ENCODE results near the gene TUT1. TPM values are rescaled to one million over a fixed set of nuclear protein-coding genes. Genes with fewer than 3 reads are reported as not detected.
"Not testable (repeated sequence)": the region's sequence is repeated elsewhere in the genome, so short reads cannot be mapped to it uniquely, and the experiment has no call there.

The TUT1 gene
- total and polyA plus RNA-seq, 9 donors: 7.8 to 16.9 (median 14.7) TPM

DNA sequence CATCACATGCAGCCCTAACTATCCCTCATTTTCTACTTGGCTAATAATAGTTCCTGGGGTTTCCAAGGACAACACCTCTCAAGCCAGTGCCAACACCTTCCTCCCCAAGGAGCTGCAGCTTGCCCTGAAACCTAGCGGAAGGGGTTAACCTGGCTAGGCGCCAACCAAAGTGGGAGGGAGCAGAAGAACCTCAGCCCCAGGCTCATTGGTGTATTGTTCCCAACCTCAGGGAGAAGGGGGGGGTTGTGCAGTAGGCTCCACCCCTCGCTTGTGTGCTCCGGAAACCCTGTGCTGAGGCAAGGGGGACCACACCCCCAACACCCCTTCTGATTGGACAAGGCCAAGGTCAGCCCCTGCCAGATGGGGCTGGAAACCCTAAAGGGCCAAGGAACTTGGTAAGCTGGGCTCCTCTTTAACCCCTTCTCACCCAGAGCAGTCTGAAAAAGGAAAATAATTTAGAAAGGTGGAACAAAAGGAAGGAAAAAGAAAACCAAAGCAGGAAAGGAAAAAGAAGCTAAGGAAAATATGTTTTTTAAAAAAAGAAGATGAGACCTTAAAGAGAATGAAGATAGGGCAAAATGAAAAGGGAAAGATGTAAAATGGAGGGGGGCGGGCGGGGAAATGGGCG lies 7.9 kb upstream of the TUT1 start:
- Histone ChIP-seq H3K27ac (ENCODE audit: low read length) (peak overlapping the region; percentile 66), H3K9me3 (replicated peaks; ENCODE audit: control insufficient read depth, low read depth, low read length) (no peaks in the 10 kb centered on the region), H3K27me3 (ENCODE audit: control insufficient read depth, insufficient read depth, low read length) (no peaks in the 10 kb centered on the region), H3K4me3 (ENCODE audit: low read length) (peak overlapping the region; percentile 97), H3K36me3 (ENCODE audit: control insufficient read depth, insufficient read depth, low read length) (peaks cover 52% of the 10 kb centered on the region), H3K4me1 (ENCODE audit: control insufficient read depth, insufficient read depth, low read length) (peaks cover 31% of the 10 kb centered on the region)
- no CpG with 5 or more reads among the region's 7 CpGs for WGBS (ENCODE audit: insufficient coverage)
- DNase-seq: peak; percentile 99

DNA sequence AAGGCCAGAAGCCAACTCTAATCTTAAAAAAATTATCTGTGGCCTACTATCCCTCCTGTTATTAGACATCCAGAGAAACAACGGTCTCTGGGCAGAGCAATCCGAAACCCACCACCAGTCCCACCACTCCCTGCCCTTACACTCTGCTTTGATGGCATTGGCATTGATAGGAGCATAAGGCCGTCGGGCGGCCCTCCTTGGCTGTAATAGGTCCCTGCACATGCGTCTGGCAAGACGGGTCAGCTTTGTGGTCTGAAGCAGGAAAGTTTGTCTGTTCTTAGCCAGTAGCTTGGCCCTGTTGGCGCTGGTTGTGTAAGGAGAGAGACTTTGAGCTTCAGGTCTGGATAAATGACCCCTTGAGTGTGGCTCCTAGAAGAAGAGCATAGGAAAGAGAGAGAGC lies 3.8 kb upstream of the TUT1 start:
- 86% methylated on average over 8 of the region's 8 CpGs for WGBS (ENCODE audit: insufficient coverage)
- H3K4me1 ChIP-seq (ENCODE audit: control insufficient read depth, insufficient read depth, low read length): peaks cover 31% of the 10 kb centered on the region
- no peak for DNase-seq
- H3K4me3 ChIP-seq (ENCODE audit: low read length): no peak overlapping the region
- H3K9me3 ChIP-seq (replicated peaks; ENCODE audit: control insufficient read depth, low read depth, low read length): no peaks in the 10 kb centered on the region
- H3K36me3 ChIP-seq (ENCODE audit: control insufficient read depth, insufficient read depth, low read length): peaks cover 57% of the 10 kb centered on the region
- no peaks in the 10 kb centered on the region for H3K27me3 ChIP-seq (ENCODE audit: control insufficient read depth, insufficient read depth, low read length)
- H3K27ac ChIP-seq (ENCODE audit: low read length): no peak overlapping the region

DNA sequence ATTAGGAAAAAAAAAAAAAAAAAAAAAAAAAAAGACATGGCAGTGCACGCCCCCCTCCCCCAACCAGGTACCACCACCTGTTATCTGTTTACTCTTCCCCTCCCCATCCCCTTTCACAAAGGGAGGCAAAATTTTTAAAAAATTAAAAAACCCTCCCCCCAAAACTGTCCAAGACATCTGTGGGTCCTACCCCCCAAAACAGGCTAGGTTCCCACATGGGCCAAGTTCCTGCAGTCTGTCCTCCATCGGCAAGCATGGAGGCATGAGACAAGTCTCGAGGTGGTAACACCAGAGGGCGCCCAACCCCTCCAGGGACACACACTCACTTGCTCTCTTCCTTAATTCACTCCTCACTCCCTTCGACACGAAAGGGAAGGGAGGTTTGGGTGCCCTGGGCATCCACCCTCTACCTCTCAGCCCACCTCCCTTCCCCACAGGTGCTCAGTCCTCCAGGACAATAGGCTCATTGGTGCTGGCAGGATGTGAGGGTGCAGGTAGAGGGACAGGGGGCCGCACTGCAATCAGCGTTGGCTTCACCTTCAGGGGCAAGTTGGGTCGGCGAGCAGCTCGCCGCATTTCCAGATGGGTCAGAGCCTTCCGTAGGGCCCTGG lies 2.2 kb upstream of the TUT1 start:
- H3K4me1 ChIP-seq (ENCODE audit: control insufficient read depth, insufficient read depth, low read length): peaks cover 18% of the 10 kb centered on the region
- H3K27me3 ChIP-seq (ENCODE audit: control insufficient read depth, insufficient read depth, low read length): no peaks in the 10 kb centered on the region
- H3K27ac ChIP-seq (ENCODE audit: low read length): no peak overlapping the region
- 65% methylated on average over 8 of the region's 13 CpGs for WGBS (ENCODE audit: insufficient coverage)
- peak; percentile 75 for DNase-seq
- no peak overlapping the region for H3K4me3 ChIP-seq (ENCODE audit: low read length)
- peaks cover 56% of the 10 kb centered on the region for H3K36me3 ChIP-seq (ENCODE audit: control insufficient read depth, insufficient read depth, low read length)
- no peaks in the 10 kb centered on the region for H3K9me3 ChIP-seq (replicated peaks; ENCODE audit: control insufficient read depth, low read depth, low read length)

DNA sequence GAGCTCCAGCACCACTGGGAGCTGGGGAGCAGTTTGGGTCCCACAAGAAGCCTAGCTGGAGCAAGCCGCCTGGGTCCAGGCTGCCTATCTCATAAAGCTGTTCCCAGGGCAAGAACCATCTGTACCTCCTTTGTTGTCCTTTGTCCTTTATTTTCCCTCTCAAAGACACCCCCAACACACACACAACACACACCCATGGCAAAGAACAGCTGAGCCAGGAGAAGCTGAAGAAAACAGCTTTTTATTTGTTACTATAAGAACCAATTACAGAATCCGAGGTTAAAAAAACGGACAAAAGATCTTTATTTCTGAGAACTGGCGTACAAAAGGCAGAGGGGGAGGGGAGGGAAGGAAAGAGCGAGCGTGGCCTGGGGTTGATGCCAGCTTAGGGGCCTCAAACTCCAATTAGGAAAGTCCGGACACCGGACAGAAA lies 1.7 kb upstream of the TUT1 start:
- H3K27me3 ChIP-seq (ENCODE audit: control insufficient read depth, insufficient read depth, low read length): no peaks in the 10 kb centered on the region
- H3K4me1 ChIP-seq (ENCODE audit: control insufficient read depth, insufficient read depth, low read length): peaks cover 18% of the 10 kb centered on the region
- DNase-seq: no peak
- 80% methylated on average over 1 of the region's 8 CpGs for WGBS (ENCODE audit: insufficient coverage)
- H3K9me3 ChIP-seq (replicated peaks; ENCODE audit: control insufficient read depth, low read depth, low read length): no peaks in the 10 kb centered on the region
- peaks cover 56% of the 10 kb centered on the region for H3K36me3 ChIP-seq (ENCODE audit: control insufficient read depth, insufficient read depth, low read length)
- no peak overlapping the region for H3K4me3 ChIP-seq (ENCODE audit: low read length)
- peak overlapping the region; percentile 99 for H3K27ac ChIP-seq (ENCODE audit: low read length)

DNA sequence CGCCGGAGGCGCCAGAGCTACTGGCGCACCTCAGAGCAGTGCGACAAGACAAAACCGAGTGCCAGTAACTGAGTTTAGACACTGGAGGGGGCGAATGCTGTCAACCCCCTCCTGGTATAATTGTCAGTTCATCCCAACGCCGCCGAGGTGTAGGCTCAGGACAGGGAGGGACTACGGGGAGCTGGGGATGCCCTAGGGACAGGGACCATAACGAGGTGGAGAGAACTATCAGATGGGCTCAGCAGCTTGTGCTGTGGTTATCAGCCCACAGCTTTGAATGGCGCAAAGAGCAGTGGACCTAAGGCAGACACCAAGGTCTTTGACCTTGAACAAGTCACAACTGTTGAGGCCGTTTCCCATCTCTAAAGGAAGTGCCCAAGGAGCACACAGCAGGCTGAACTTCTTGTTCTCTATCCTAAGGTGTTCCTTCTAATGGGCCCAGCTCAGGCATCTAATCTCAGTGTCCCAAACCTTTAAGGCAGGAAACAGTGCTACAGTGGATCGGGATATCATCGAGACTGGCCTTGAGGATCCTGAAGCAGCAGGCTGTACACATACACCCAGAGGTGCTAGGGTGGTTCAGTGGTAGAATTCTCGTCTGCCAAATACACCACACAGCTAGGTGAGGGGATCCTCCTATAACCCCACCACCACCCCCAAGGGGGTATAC lies 958 bp upstream of the TUT1 start:
- no peaks in the 10 kb centered on the region for H3K9me3 ChIP-seq (replicated peaks; ENCODE audit: control insufficient read depth, low read depth, low read length)
- no peak for DNase-seq
- H3K27me3 ChIP-seq (ENCODE audit: control insufficient read depth, insufficient read depth, low read length): no peaks in the 10 kb centered on the region
- peaks cover 56% of the 10 kb centered on the region for H3K36me3 ChIP-seq (ENCODE audit: control insufficient read depth, insufficient read depth, low read length)
- H3K27ac ChIP-seq (ENCODE audit: low read length): peak overlapping the region; percentile 99
- peak overlapping the region; percentile 74 for H3K4me3 ChIP-seq (ENCODE audit: low read length)
- 10% methylated on average over 14 of the region's 17 CpGs for WGBS (ENCODE audit: insufficient coverage)
- H3K4me1 ChIP-seq (ENCODE audit: control insufficient read depth, insufficient read depth, low read length): peaks cover 18% of the 10 kb centered on the region

DNA sequence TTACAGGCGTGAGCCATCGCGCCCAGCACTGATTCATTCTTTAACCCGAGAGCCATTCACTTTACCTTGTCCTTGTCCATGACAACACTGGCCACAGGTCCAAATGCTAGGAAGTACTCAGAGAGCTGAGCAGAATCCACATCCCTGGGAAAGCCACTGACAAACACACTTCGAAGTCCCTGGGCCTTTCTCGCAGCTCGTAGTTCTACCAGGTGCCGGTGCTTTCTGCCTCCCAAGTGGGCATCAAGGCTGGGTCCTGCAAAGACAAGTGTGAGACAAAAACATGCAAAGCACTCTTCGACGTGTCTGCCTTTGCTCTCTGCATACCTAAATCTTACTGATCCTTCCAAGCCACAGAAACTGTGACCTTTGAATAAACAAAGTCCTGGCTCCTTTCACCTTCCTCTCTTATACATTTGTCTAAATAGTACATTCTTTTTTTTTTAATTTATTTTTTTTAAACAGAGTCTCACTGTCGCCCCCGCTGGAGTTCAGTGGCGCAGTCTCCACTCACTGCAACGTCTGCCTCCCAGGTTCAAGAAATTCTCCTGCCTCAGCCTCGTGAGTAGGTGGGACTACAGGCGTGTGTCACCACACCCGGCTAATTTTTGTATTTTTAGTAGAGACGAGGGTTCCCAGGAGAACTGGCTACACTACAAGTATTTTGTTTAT lies 2.2 kb downstream of the TUT1 start:
- DNase-seq: no peak
- Histone ChIP-seq H3K9me3 (replicated peaks; ENCODE audit: control insufficient read depth, low read depth, low read length) (no peaks in the 10 kb centered on the region), H3K36me3 (ENCODE audit: control insufficient read depth, insufficient read depth, low read length) (peaks cover 42% of the 10 kb centered on the region), H3K27ac (ENCODE audit: low read length) (no peak overlapping the region), H3K27me3 (ENCODE audit: control insufficient read depth, insufficient read depth, low read length) (no peaks in the 10 kb centered on the region), H3K4me1 (ENCODE audit: control insufficient read depth, insufficient read depth, low read length) (peaks cover 18% of the 10 kb centered on the region), H3K4me3 (ENCODE audit: low read length) (no peak overlapping the region)
- 93% methylated on average over 9 of the region's 18 CpGs for WGBS (ENCODE audit: insufficient coverage)

DNA sequence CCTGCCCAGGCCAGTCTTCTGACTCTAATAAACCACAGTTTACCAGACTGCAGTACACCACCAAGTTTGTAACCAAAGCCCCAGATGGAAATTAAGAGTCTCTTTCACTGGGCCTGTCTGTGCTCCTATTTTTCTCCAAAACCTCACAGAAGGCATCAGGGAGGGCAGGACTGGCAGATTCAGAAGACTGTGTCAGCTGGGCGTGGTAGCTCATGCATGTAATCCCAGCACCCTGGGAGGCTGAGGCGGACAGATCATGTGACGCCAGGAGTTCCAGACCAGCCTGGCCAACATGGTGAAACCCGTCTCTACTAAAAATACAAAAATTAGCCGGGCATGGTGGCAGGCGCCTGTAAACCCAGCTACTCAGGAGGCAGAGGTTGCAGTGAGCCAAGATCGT lies 6.0 kb downstream of the TUT1 start:
- not testable (repeated sequence) for H3K9me3 ChIP-seq (replicated peaks; ENCODE audit: control insufficient read depth, low read depth, low read length); DNase-seq; H3K4me3 ChIP-seq (ENCODE audit: low read length); H3K27me3 ChIP-seq (ENCODE audit: control insufficient read depth, insufficient read depth, low read length); H3K4me1 ChIP-seq (ENCODE audit: control insufficient read depth, insufficient read depth, low read length); H3K27ac ChIP-seq (ENCODE audit: low read length)
- H3K36me3 ChIP-seq (ENCODE audit: control insufficient read depth, insufficient read depth, low read length): peaks cover 58% of the 10 kb centered on the region
- WGBS (ENCODE audit: insufficient coverage): 87% methylated on average over 7 of the region's 7 CpGs

DNA sequence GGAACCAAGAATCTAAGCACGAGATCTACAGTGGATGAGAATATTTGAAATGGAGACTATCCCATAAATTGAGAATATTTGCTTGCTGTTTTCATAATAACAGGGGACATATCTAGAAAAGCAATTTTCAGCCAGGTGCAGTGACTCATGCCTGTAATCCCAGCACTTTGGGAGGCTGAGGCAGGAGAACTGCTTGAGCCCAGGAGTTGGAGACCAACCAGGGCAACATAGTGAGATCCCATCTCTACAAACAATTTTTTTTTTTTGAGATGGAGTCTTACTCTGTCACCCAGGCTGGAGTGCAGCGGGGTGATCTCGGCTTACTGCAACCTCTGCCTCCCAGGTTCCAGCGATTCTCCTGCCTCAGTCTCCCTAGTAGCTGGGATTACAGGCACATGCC lies 9.6 kb downstream of the TUT1 start:
- peaks cover 58% of the 10 kb centered on the region for H3K36me3 ChIP-seq (ENCODE audit: control insufficient read depth, insufficient read depth, low read length)
- not testable (repeated sequence) for H3K4me3 ChIP-seq (ENCODE audit: low read length); H3K27ac ChIP-seq (ENCODE audit: low read length); H3K27me3 ChIP-seq (ENCODE audit: control insufficient read depth, insufficient read depth, low read length); DNase-seq; H3K4me1 ChIP-seq (ENCODE audit: control insufficient read depth, insufficient read depth, low read length); H3K9me3 ChIP-seq (replicated peaks; ENCODE audit: control insufficient read depth, low read depth, low read length)
- 86% methylated on average over 4 of the region's 4 CpGs for WGBS (ENCODE audit: insufficient coverage)

DNA sequence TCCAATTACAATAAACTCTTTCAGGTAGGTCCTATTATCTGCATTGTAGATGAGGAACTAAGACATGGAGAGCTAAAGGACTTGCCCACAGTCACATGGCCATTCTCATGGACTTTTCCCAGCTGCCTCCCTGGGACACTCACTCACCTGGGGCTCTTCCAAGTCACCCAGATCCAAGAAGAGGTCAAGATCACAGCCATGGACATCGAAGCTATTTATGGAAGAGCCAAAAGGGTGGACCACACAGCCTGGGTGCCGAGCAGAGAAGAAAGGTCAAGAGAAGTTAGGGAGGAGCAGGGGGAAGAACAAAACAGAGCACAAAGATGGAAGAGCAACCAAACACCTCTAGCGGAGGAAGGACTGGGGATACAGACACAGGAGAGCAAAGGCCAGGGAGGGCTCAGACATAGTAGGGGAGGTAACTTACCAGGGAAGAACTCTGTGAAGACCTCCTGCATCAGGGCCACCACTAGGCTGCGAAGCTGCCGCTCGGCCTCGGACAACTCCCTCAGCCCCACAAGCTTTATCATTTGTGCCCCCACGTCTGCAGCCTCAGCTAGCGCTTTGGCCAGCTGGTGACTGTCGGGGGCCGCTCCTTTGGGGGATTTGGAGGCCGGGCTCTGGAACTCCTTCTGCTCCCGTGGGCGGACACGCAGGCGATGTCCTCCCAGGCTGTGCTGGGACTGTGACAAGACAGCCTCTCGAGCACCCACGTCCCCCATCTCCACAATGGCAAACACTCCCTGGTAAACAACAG lies 10.2 kb downstream of the TUT1 start:
- Histone ChIP-seq H3K27me3 (ENCODE audit: control insufficient read depth, insufficient read depth, low read length) (no peaks in the 10 kb centered on the region), H3K4me3 (ENCODE audit: low read length) (no peak overlapping the region), H3K27ac (ENCODE audit: low read length) (no peak overlapping the region), H3K36me3 (ENCODE audit: control insufficient read depth, insufficient read depth, low read length) (peaks cover 60% of the 10 kb centered on the region), H3K9me3 (replicated peaks; ENCODE audit: control insufficient read depth, low read depth, low read length) (no peaks in the 10 kb centered on the region), H3K4me1 (ENCODE audit: control insufficient read depth, insufficient read depth, low read length) (peaks cover 3% of the 10 kb centered on the region)
- WGBS (ENCODE audit: insufficient coverage): 92% methylated on average over 12 of the region's 18 CpGs
- DNase-seq: no peak

Data from muscle of leg (tissue), 11 donors.